HCT116 (cell line): ENCODE measurements around the gene TMC1. TPM values are rescaled to one million over a fixed set of nuclear protein-coding genes. Genes with fewer than 3 reads are reported as not detected.

Source experiments
- ATAC-seq: fragments of 200-7000 bp; cut with Tn5 transposase; 2 replicates; pipeline ENCODE4 v1.9.1; 2020; ENCODE audit warnings: mild to moderate bottlenecking, moderate library complexity
- BruUV-seq: library from RNA; stranded (reverse); fragments of 400-500 nt; replicated peaks from 2 replicates; lab custom pipeline; 2021; lab: Mats Ljungman, UMichigan
- CTCF ChIA-PET: fragments of 300-600 bp; sonication (Branson Sonifier 250); formaldehyde crosslinking; loops from one replicate; lab custom pipeline; 2021; ENCODE audit warnings: antibody characterized with exemption; lab: Charles Lee
- POLR2A ChIA-PET: fragments of 300-600, 350-600 bp; sonication (Branson Sonifier 250); formaldehyde crosslinking; loops from one replicate; lab custom pipeline; 2021; ENCODE audit warnings: antibody characterized with exemption; lab: Charles Lee
- RAD21 ChIA-PET, 2 experiments: fragments of 300-600 bp; sonication (Branson Sonifier 250); formaldehyde crosslinking; loops; one replicate each; lab custom pipeline; 2023; ENCODE audit warnings: low total read pairs in 2 of 2; ENCODE audit not compliant: uncharacterized antibody in 2 of 2, unreplicated experiment in 2 of 2, low non-redundant PET in 1 of 2; lab: Charles Lee
- DNase-seq: peaks from one replicate; pipeline ENCODE4 v3.0.0-alpha.2; 2010; ENCODE audit warnings: low read depth, low spot score
- H2AFZ ChIP-seq: fragments of 200-600 bp; shearing (Covaris generic), sonication (generic); 2 replicates; pipeline ENCODE4 v1.6.1; 2017; ENCODE audit warnings: low read depth, mixed run types, mixed read lengths, antibody characterized with exemption, low read length; ENCODE audit not compliant: poor library complexity, severe bottlenecking
- H3K27ac ChIP-seq: 2 replicates; pipeline ENCODE4 v1.5.1; 2012; ENCODE audit warnings: low read depth, low read length
- H3K27me3 ChIP-seq: fragments of 200-600 bp; sonication (generic); 2 replicates; pipeline ENCODE4 v1.6.1; 2016; ENCODE audit warnings: mixed run types, low read length, mixed read lengths; ENCODE audit not compliant: insufficient read depth
- H3K36me3 ChIP-seq, 2 experiments: fragments of 200-500 bp in 1 of 2; fragments of 200-600 bp in 1 of 2; sonication (Bioruptor generic) in 1 of 2; sonication (generic) in 1 of 2; 2 replicates each; pipeline versions ENCODE4 v1.5.1 to v1.6.1; 2014 to 2016; ENCODE audit warnings: low read length in 2 of 2, inconsistent platforms in 1 of 2, mixed read lengths in 1 of 2, mixed run types in 1 of 2; ENCODE audit not compliant: insufficient read depth in 2 of 2, control insufficient read depth in 1 of 2
- H3K4me1 ChIP-seq, 2 experiments: fragments of 200-600 bp in 1 of 2; sonication (generic) in 1 of 2; 2 replicates each; pipeline versions ENCODE4 v1.5.1 to v1.6.1; 2012 to 2017; ENCODE audit warnings: low read length in 2 of 2, inconsistent platforms in 1 of 2, mild to moderate bottlenecking in 1 of 2, mixed read lengths in 1 of 2, mixed run types in 1 of 2, moderate library complexity in 1 of 2; ENCODE audit not compliant: insufficient read depth in 2 of 2, control insufficient read depth in 1 of 2
- H3K4me2 ChIP-seq: fragments of 200-600 bp; sonication (generic); 2 replicates; pipeline ENCODE4 v1.6.1; 2017; ENCODE audit warnings: mixed run types, low read length, mixed read lengths
- H3K4me3 ChIP-seq, 2 experiments: fragments of 200-600 bp in 1 of 2; sonication (generic) in 1 of 2; replicated peaks in 1 of 2; 2 replicates each; pipeline ENCODE4 v1.5.1; 2011 to 2016; ENCODE audit warnings: low read length in 2 of 2, control low read depth in 1 of 2, low read depth in 1 of 2, mild to moderate bottlenecking in 1 of 2, mixed read lengths in 1 of 2, mixed run types in 1 of 2
- H3K79me2 ChIP-seq: fragments of 200-600 bp; sonication (generic); 2 replicates; pipeline ENCODE4 v1.6.1; 2017; ENCODE audit warnings: mild to moderate bottlenecking, mixed run types, low read length, moderate library complexity, mixed read lengths; ENCODE audit not compliant: insufficient read depth
- H3K9ac ChIP-seq: fragments of 200-600 bp; sonication (generic); 2 replicates; pipeline ENCODE4 v1.6.1; 2016; ENCODE audit warnings: low read length, mixed read lengths
- H3K9me2 ChIP-seq: fragments of 200-600 bp; sonication (generic), shearing (Covaris generic); 2 replicates; pipeline ENCODE4 v1.6.1; 2017; ENCODE audit warnings: mixed run types, mild to moderate bottlenecking, moderate library complexity; ENCODE audit not compliant: insufficient read depth
- H3K9me3 ChIP-seq, 2 experiments: fragments of 200-500 bp in 1 of 2; fragments of 200-600 bp in 1 of 2; sonication (Bioruptor generic) in 1 of 2; sonication (generic) in 1 of 2; 2 replicates each; pipeline ENCODE4 v1.6.1; 2014 to 2017; ENCODE audit warnings: low read length in 2 of 2, mixed read lengths in 2 of 2, inconsistent platforms in 1 of 2, low read depth in 1 of 2, mild to moderate bottlenecking in 1 of 2, mixed run types in 1 of 2, moderate library complexity in 1 of 2; ENCODE audit not compliant: control insufficient read depth in 1 of 2, insufficient read depth in 1 of 2
- H4K20me1 ChIP-seq: fragments of 200-600 bp; sonication (generic), shearing (Covaris generic); 2 replicates; pipeline ENCODE4 v1.6.1; 2017; ENCODE audit warnings: mixed run types, mild to moderate bottlenecking, moderate library complexity; ENCODE audit not compliant: insufficient read depth
- CEBPB ChIP-seq: IDR thresholded peaks from 2 replicates; pipeline ENCODE4 v1.6.1; 2012; ENCODE audit warnings: low read depth
- CTCF ChIP-seq, 3 experiments: fragments of 200-600 bp in 1 of 3; sonication (generic) in 1 of 3; IDR thresholded peaks in 2 of 3; conservative IDR thresholded peaks in 1 of 3; 2 replicates each; pipeline ENCODE4 v1.5.1; 2012 to 2017; ENCODE audit warnings: low read depth in 2 of 3, low read length in 2 of 3, antibody characterized with exemption in 1 of 3, borderline replicate concordance in 1 of 3, control low read depth in 1 of 3, mild to moderate bottlenecking in 1 of 3, mixed read lengths in 1 of 3, mixed run types in 1 of 3, moderate library complexity in 1 of 3; ENCODE audit not compliant: insufficient read depth in 1 of 3
- EGR1 ChIP-seq: IDR thresholded peaks from 2 replicates; pipeline ENCODE4 v1.6.1; 2012; ENCODE audit warnings: low read depth
- ELF1 ChIP-seq: IDR thresholded peaks from 2 replicates; pipeline ENCODE4 v1.6.1; 2012; ENCODE audit warnings: low read depth, borderline replicate concordance
- JUND ChIP-seq: IDR thresholded peaks from 2 replicates; pipeline ENCODE4 v1.6.1; 2012
- MAX ChIP-seq: IDR thresholded peaks from 2 replicates; pipeline ENCODE4 v1.6.1; 2012
- RAD21 ChIP-seq: IDR thresholded peaks from 2 replicates; pipeline ENCODE4 v1.6.1; 2012; ENCODE audit warnings: low read depth, mild to moderate bottlenecking
- SIN3A ChIP-seq: IDR thresholded peaks from 2 replicates; pipeline ENCODE4 v1.6.1; 2012; ENCODE audit warnings: low read depth
- SRF ChIP-seq: IDR thresholded peaks from 2 replicates; pipeline ENCODE4 v1.6.1; 2012; ENCODE audit warnings: low read depth
- TCF7L2 ChIP-seq: IDR thresholded peaks from 2 replicates; pipeline ENCODE4 v1.7.0; 2011; ENCODE audit warnings: borderline replicate concordance, inconsistent platforms; ENCODE audit not compliant: insufficient read depth, insufficient read length; ENCODE audit errors: extremely low read depth
- ZBTB33 ChIP-seq: IDR thresholded peaks from 2 replicates; pipeline ENCODE4 v1.6.1; 2011; ENCODE audit warnings: mild to moderate bottlenecking, low read length, moderate library complexity; ENCODE audit not compliant: insufficient replicate concordance; ENCODE audit errors: extremely low read depth
- ZFX ChIP-seq: fragments of 450-650 bp; IDR thresholded peaks from 2 replicates; pipeline ENCODE4 v1.6.1; 2017
- ZNF274 ChIP-seq: fragments of 200-500 bp; sonication (Bioruptor generic); IDR thresholded peaks from 2 replicates; pipeline ENCODE4 v1.6.1; 2014; ENCODE audit warnings: mild to moderate bottlenecking, low read depth, low read length, inconsistent platforms
- intact Hi-C: fragments of 100-400 bp; cut with micrococcal nuclease; formaldehyde crosslinking; loops from 2 replicates; pipeline ENCODE4 v1.10.0; 2022
- total RNA-seq: library from RNA; stranded (reverse); gene quantifications from one replicate; pipeline ENCODE4 v1.2.1, GENCODE V29; 2021; ENCODE audit not compliant: unreplicated experiment

TMC1 gene
- total RNA-seq, 1 experiment from 2014 or later = 0.57 TPM

- TF ChIP-seq ZNF274 = no peak
- TF ChIP-seq MAX = 0 out of 2 replicates have a peak, but pooled peaks have one; percentile 10
- TF ChIP-seq, all 23 proteins: peak for 1
- intact Hi-C loops = loop anchor here (2.0 to 5.0 kb wide), 3 partner anchors 34 to 117 kb away; no protein-coding TSS in a partner anchor
- no peaks in the 10 kb centered on the region for H3K9me3 ChIP-seq
- H3K9me2 ChIP-seq = no peaks in the 10 kb centered on the region
- DNase-seq = no peak
- H4K20me1 ChIP-seq = no peaks in the 10 kb centered on the region
- H3K4me3 ChIP-seq = no peak overlapping the region
- no peaks in the 10 kb centered on the region for H3K79me2 ChIP-seq
- RAD21 ChIA-PET = no interaction called here
- no peaks in the 10 kb centered on the region for H3K27me3 ChIP-seq
- BruUV-seq = no TSS peak
- H3K4me2 ChIP-seq = peak overlapping the region; percentile 72
- POLR2A ChIA-PET = interaction anchor here (2.6 to 6.3 kb wide), 2 partner anchors 18 to 112 kb away, joined by 6 to 61 read pairs; partner anchors contain the start of gene ZFAND5
- H3K36me3 ChIP-seq = no peaks in the 10 kb centered on the region
- H3K9ac ChIP-seq = no peak overlapping the region
- no peak overlapping the region for H3K27ac ChIP-seq
- peaks cover 29 to 49% of the 10 kb centered on the region in 2 experiments for H3K4me1 ChIP-seq
- CTCF ChIA-PET = no interaction called here
- H2AFZ ChIP-seq = peak overlapping the region; percentile 50
- ATAC-seq = no peak
Measured at GRCh38 chr9:72476100-72476499, 45.3 kb upstream of the TMC1 start.

- H3K79me2 ChIP-seq = no peaks in the 10 kb centered on the region
- ChIA-PET POLR2A (interaction anchor here (1.0 to 6.3 kb wide), 5 partner anchors 11 to 112 kb away, joined by 3 to 61 read pairs (median 4); partner anchors contain the start of gene ZFAND5), CTCF (no interaction called here), RAD21 (interaction anchor here (0.6 to 1.6 kb wide), 2 partner anchors 112 to 328 kb away, joined by 3 read pairs; partner anchors contain the start of gene ZFAND5 (in 1 of the 2))
- H4K20me1 ChIP-seq = no peaks in the 10 kb centered on the region
- no peaks in the 10 kb centered on the region for H3K9me2 ChIP-seq
- peaks cover 29 to 49% of the 10 kb centered on the region in 2 experiments for H3K4me1 ChIP-seq
- peak overlapping the region; percentile 50 for H2AFZ ChIP-seq
- DNase-seq = peak; percentile 98
- intact Hi-C loops = loop anchor here (1.0 to 5.0 kb wide), 4 partner anchors 35 to 116 kb away; partner anchors contain the start of gene ZFAND5
- H3K27me3 ChIP-seq = no peaks in the 10 kb centered on the region
- no peaks in the 10 kb centered on the region for H3K9me3 ChIP-seq
- peak overlapping the region in 1 of 2 experiments; percentile 30; a peak in 2 of 4 replicates for H3K4me3 ChIP-seq
- H3K9ac ChIP-seq = peak overlapping the region; percentile 53
- peak overlapping the region; percentile 89; the same call in 1 of the 2 replicates for H3K27ac ChIP-seq
- H3K4me2 ChIP-seq = peak overlapping the region; percentile 72
- no TSS peak for BruUV-seq
- peak; percentile 90 for ATAC-seq
- no peaks in the 10 kb centered on the region for H3K36me3 ChIP-seq
- TF ChIP-seq CTCF (IDR thresholded peaks at IDR 0.05 in 2 of 3, conservative IDR thresholded peaks at IDR 0.05 in 1 of 3; ENCODE audit: borderline replicate concordance in 1 of 3, insufficient read depth in 1 of 3, low read depth in 2 of 3, low read length in 2 of 3) = no peak
- peak; percentile 82 for TF ChIP-seq ZBTB33
- TF ChIP-seq RAD21 = peak; percentile 54; the same call in 1 of the 2 replicates
- TF ChIP-seq SRF = peak; percentile 92
- no peak for TF ChIP-seq ZFX
- peak; percentile 70; the same call in 1 of the 2 replicates for TF ChIP-seq MAX
- peak; percentile 97 for TF ChIP-seq TCF7L2
- peak; percentile 88 for TF ChIP-seq CEBPB
- no peak; the same call in 1 of the 2 replicates for TF ChIP-seq ELF1
- peak; percentile 77 for TF ChIP-seq SIN3A
- TF ChIP-seq JUND = peak; percentile 100
- TF ChIP-seq EGR1 = peak; percentile 45; the same call in 1 of the 2 replicates
Measured at GRCh38 chr9:72476617-72477437, 44.6 kb upstream of the TMC1 start.
